Erythroblast (primary cell): ENCODE data around the gene FOXD4L1.
"Not testable (repeated sequence)": the region's sequence is repeated elsewhere in the genome, so short reads cannot be mapped to it uniquely, and the experiment has no call there.

ENCODE experiments used
- GATA1 ChIP-seq: IDR thresholded peaks from 2 replicates; pipeline ENCODE4 v1.6.1; 2011; ENCODE audit warnings: low read depth, mild to moderate bottlenecking, control low read depth, low read length, moderate library complexity
- POLR2A ChIP-seq: IDR thresholded peaks from 2 replicates; pipeline ENCODE4 v1.6.1; 2011; ENCODE audit warnings: mild to moderate bottlenecking, low read length

- TF ChIP-seq POLR2A, GATA1: not testable (repeated sequence)
Measured at GRCh38 chr2:113476688-113477368, 21.6 kb upstream of the FOXD4L1 start.
